D721Med (cell line): Measurements from ENCODE around the gene TOMM20.

ENCODE experiments used
- DNase-seq: peaks from one replicate; pipeline ENCODE4 v3.0.0; 2011; ENCODE audit warnings: low spot score; ENCODE audit not compliant: insufficient read length
- FAIRE-seq: peaks from 2 replicates; lab custom pipeline; 2011; peaks lifted over from hg19 to GRCh38; lab: Jason Lieb, UNC
- TF ChIP-seq, protein P1 (sequence below): IDR thresholded peaks from 2 replicates; pipeline ENCODE4 v1.5.1; 2012; ENCODE audit warnings: mild to moderate bottlenecking, control low read depth; ENCODE audit not compliant: insufficient read depth; ENCODE audit errors: missing control alignments

The TOMM20 gene

DNA sequence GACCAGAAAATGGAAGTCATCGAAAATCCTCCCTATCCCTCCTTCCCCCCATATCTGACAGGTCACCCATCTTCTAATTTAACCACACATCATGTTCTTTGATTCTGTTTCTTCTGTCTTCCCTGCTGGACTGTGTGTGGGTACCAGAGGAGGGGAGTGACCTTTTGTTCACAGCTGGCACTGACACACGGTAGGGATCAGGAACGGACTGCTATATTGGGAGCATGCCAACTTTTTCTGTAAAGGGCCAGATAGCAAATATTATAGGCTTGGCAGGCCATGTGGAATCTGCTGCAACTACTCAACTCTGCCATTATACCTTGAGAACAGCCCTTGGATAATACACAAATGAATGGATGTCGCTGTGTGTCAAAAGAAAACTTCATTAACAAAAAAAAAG lies 7.5 kb upstream of the TOMM20 start:
- TF ChIP-seq, protein P1, sequence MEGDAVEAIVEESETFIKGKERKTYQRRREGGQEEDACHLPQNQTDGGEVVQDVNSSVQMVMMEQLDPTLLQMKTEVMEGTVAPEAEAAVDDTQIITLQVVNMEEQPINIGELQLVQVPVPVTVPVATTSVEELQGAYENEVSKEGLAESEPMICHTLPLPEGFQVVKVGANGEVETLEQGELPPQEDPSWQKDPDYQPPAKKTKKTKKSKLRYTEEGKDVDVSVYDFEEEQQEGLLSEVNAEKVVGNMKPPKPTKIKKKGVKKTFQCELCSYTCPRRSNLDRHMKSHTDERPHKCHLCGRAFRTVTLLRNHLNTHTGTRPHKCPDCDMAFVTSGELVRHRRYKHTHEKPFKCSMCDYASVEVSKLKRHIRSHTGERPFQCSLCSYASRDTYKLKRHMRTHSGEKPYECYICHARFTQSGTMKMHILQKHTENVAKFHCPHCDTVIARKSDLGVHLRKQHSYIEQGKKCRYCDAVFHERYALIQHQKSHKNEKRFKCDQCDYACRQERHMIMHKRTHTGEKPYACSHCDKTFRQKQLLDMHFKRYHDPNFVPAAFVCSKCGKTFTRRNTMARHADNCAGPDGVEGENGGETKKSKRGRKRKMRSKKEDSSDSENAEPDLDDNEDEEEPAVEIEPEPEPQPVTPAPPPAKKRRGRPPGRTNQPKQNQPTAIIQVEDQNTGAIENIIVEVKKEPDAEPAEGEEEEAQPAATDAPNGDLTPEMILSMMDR: no peak
- FAIRE-seq (no peak), DNase-seq (no peak)

DNA sequence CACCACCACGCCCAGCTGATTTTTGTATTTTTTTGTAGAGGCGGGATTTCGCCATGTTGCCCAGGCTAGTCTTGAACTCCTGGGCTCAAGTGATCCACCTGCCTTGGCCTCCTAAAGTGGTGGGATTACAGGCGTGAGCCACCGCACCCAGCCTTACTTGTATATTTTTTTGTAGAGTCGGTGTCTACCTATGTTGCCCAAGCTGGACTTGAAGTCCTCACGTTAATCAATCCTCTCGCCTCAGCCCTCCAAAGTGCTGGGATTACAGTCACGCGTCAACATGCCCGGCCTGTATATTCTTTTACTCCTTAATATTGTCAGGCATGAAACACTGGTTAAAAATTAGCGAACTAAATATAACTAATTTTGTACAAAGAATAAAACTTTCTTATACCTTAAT lies 5.5 kb upstream of the TOMM20 start:
- FAIRE-seq: no peak
- DNase-seq: no peak
- TF ChIP-seq, protein P1: no peak

DNA sequence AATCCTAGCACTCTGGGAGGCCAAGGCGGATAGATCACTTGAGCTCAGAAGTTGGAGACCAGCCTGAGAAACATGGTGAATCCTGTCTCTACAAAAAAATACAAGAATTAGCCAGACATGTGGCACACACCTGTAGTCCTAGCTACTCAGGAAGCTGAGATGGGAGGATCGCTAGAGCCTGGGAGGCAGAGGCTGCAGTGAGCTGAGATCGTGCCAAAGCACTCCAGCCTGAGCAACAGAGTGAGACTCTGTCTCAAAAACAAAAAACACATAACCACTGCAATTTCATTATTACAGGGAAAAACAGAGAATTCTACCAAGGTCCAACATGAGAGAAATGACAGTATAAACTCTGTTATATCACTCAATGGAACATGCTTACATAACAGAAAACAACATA lies 4.4 kb upstream of the TOMM20 start:
- DNase-seq: no peak
- FAIRE-seq: no peak
- TF ChIP-seq, protein P1: no peak

DNA sequence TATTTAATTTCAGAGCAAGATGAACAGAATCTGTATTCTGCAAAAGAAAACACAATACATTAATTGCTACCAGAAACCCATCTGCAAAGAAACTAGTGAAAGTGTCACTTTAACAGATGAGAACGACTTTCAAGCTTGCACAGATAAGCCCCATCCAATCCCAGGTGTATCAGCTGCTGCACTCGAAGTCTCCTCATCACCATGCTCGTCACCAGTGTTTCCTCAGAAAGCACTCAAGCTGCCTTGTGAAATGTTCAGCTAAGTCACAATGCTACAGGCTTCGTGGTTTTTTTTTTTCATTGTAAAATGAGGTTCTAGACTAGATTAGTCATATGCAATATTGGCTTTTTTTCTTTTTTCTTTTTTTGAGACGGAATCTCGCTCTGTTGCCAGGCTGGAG lies 3.3 kb upstream of the TOMM20 start:
- DNase-seq: no peak
- no peak for FAIRE-seq

DNA sequence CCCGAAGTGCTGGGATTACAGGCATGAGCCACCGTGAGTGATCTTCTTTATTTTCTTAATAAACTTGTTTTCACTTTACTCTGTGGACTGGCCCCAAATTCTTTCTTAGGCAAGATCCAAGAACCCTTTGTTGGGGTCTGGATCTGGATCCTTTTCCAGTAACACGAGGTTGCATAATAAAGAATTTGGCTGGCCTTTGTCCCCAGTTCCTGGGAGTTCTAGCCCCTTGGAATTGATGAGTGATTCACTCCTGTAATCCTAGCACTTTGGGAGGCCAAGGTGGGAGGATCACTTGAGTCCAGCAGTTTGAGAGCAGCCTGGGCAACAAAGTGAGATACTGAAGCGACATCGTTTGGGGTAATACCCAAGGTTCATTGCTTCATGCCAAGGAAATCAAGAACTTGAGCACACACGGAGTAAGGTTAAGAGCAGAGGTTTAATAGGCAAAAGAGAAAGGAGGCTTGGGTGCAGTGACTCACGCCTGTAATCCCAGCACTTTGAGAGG lies 2.2 kb upstream of the TOMM20 start:
- FAIRE-seq (no peak), DNase-seq (no peak)
- TF ChIP-seq, protein P1: no peak

More for the DNA sequence above, 3.3 kb upstream of the TOMM20 start:
- TF ChIP-seq, protein P1: no peak

DNA sequence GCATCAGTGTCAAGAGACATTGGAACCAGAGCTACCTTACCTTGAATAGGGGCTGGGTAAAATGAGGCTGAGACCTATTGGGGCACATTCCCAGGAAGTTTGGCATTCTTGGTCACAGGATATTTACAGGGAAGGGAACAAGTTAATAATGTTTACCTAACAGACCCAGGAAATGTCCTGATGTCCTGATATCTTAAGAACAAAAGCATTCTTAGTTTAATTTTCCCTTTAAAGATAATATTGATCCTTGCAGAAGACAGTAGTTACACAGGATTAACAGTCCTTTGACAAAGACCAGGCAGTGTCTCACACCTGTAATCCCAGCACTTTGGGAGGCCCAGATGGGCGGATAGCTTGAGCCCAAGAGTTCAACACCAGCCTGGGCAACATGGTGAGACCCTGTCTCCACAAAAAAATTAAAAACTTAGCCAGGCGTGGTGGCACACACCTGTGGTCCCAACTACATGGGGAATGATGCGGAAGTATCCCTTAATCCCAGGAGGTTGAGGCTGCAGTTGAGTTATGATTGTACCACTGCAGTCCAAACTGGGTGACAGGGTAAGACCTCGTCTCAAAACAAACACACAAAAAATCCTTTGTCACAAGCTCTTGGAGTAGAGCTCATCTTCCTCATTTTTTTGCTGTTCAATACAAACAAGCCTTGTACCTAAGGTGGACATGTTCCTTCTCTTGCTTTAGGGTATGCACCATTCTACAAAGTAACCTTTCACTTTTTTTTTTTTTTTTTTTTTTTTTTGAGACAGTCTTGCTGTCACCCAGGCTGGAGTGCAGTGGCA lies 1.3 kb upstream of the TOMM20 start:
- DNase-seq (no peak), FAIRE-seq (no peak)
- TF ChIP-seq, protein P1: no peak

DNA sequence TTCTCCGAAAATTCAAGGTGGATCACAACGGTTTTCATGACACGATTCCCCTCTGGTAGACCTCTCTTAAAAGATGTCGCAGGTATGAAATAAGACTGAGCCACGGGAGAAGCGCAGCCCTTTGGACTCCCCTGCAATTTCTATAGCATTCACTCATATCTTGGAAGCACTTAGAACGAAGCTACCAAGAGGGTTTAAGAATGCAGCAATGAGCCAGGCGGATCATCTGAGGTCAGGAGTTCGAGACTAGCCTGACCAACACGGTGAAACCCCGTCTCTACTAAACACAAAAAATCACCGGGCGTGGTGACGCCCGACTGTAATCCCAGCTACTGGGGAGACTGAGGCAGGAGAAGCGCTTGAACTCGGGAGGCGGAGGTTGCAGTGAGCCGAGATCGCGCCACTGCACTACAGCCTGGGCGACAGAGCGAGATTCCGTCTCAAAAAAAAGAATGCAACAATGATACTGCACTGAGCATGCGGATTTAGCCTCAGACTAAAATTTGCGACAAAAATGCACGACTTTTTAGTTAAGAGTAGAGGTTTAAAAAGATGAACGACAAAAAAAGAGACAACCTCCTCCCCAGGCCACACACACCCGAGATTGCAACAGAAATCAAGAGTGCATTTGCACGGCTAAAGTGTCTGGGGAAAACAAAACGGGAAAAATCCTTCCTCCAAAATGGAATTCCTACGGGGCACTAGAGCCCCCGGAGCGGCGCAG lies 743 bp downstream of the TOMM20 start:
- TF ChIP-seq, protein P1: no peak
- DNase-seq (no peak), FAIRE-seq (no peak)
